Fibroblast of villous mesenchyme (primary cell): ENCODE results near the gene PAPPA. TPM values are rescaled to one million over a fixed set of nuclear protein-coding genes. Genes with fewer than 3 reads are reported as not detected.

Source experiments
- DNase-seq: peaks from one replicate; pipeline ENCODE4 v3.0.0-alpha.2; 2010; ENCODE audit warnings: low read depth
- H3K4me3 ChIP-seq: 2 replicates; pipeline ENCODE4 v1.5.1; 2011; ENCODE audit warnings: low read depth, mild to moderate bottlenecking, low read length
- total RNA-seq: library from RNA; depleted of rRNA; stranded (reverse); fragments of >200 nt; gene quantifications from 2 replicates; pipeline ENCODE4 v1.2.3, GENCODE V29; 2012
- TF ChIP-seq, protein P1 (sequence below): IDR thresholded peaks from 2 replicates; pipeline ENCODE4 v1.5.1; 2012; ENCODE audit warnings: low read depth, mild to moderate bottlenecking, low read length; ENCODE audit not compliant: insufficient read depth

Gene PAPPA
- total RNA-seq, 1 donor, result 104 TPM

DNA sequence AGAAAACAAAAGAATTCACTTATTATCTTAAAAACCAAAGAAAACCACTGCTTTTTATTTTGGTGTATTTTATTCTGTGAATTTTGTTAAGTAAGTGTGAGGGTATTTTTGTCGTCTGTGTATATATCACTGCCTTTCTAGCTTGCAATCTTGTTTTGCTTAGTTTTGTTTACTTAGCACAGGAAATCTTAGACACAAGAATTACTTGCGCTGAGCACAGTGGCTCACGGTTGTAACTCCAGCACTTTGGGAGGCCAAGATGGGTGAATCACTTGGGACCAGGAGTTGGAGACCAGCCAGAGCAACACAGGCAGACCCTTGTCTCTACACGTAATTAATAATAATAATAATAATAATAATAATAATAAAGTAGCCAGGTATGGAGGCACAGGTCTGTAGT lies 230.3 kb downstream of the PAPPA start:
- H3K4me3 ChIP-seq, result no peak overlapping the region
- TF ChIP-seq, protein P1, sequence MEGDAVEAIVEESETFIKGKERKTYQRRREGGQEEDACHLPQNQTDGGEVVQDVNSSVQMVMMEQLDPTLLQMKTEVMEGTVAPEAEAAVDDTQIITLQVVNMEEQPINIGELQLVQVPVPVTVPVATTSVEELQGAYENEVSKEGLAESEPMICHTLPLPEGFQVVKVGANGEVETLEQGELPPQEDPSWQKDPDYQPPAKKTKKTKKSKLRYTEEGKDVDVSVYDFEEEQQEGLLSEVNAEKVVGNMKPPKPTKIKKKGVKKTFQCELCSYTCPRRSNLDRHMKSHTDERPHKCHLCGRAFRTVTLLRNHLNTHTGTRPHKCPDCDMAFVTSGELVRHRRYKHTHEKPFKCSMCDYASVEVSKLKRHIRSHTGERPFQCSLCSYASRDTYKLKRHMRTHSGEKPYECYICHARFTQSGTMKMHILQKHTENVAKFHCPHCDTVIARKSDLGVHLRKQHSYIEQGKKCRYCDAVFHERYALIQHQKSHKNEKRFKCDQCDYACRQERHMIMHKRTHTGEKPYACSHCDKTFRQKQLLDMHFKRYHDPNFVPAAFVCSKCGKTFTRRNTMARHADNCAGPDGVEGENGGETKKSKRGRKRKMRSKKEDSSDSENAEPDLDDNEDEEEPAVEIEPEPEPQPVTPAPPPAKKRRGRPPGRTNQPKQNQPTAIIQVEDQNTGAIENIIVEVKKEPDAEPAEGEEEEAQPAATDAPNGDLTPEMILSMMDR, result no peak
- peak; percentile 34 for DNase-seq

GRCh38 chr9:116387934-116388698 lies 234.5 kb downstream of the PAPPA start:
- no peak for DNase-seq
- TF ChIP-seq, protein P1, result no peak
- no peak overlapping the region for H3K4me3 ChIP-seq

GRCh38 chr9:116389541-116390302 lies 236.1 kb downstream of the PAPPA start:
- no peak for DNase-seq
- TF ChIP-seq, protein P1, result no peak
- H3K4me3 ChIP-seq, result no peak overlapping the region

GRCh38 chr9:116390303-116391228 lies 237.0 kb downstream of the PAPPA start:
- peak; percentile 86 for DNase-seq
- TF ChIP-seq, protein P1, result no peak
- H3K4me3 ChIP-seq, result no peak overlapping the region

- peak; percentile 34 for DNase-seq
- H3K4me3 ChIP-seq, result no peak overlapping the region
- TF ChIP-seq, protein P1, result no peak
Measured at GRCh38 chr9:116391306-116391900, 237.8 kb downstream of the PAPPA start.

GRCh38 chr9:116393198-116393597 lies 239.6 kb downstream of the PAPPA start:
- H3K4me3 ChIP-seq, result no peak overlapping the region
- no peak for DNase-seq
- TF ChIP-seq, protein P1, result no peak
